H9 (cell line): Measurements from ENCODE around the gene HPCAL1. TPM values are rescaled to one million over a fixed set of nuclear protein-coding genes. Genes with fewer than 3 reads are reported as not detected.

Experiments used
- DNase-seq: peaks from one replicate; pipeline ENCODE4 v3.0.0-alpha.2; 2017
- H2AFZ ChIP-seq: one replicate; pipeline ENCODE4 v1.6.1; 2013; ENCODE audit warnings: mild to moderate bottlenecking, low read length, control low read depth, moderate library complexity
- H2AK5ac ChIP-seq: 2 replicates; pipeline ENCODE4 v1.6.1; 2013; ENCODE audit warnings: low read length, control low read depth, mixed read lengths; ENCODE audit not compliant: insufficient read length
- H2BK120ac ChIP-seq: one replicate; pipeline ENCODE4 v1.6.1; 2013; ENCODE audit warnings: low read depth, mild to moderate bottlenecking, low read length, control low read depth, inconsistent platforms; ENCODE audit not compliant: poor library complexity, severe bottlenecking
- H2BK12ac ChIP-seq: 2 replicates; pipeline ENCODE4 v1.6.1; 2013; ENCODE audit warnings: low read length, control low read depth, mixed read lengths, low read depth; ENCODE audit not compliant: insufficient read length
- H2BK15ac ChIP-seq: 2 replicates; pipeline ENCODE4 v1.6.1; 2013; ENCODE audit warnings: low read depth, low read length, control low read depth
- H2BK20ac ChIP-seq: one replicate; pipeline ENCODE4 v1.6.1; 2013; ENCODE audit warnings: low read depth, mild to moderate bottlenecking, low read length, control low read depth, inconsistent platforms; ENCODE audit not compliant: poor library complexity, severe bottlenecking
- H2BK5ac ChIP-seq: 2 replicates; pipeline ENCODE4 v1.6.1; 2013; ENCODE audit warnings: low read length, control low read depth, mixed read lengths; ENCODE audit not compliant: insufficient read length
- H3K14ac ChIP-seq: 2 replicates; pipeline ENCODE4 v1.6.1; 2013; ENCODE audit warnings: low read length, control low read depth; ENCODE audit not compliant: insufficient read depth
- H3K18ac ChIP-seq: 2 replicates; pipeline ENCODE4 v1.6.1; 2013; ENCODE audit warnings: low read depth, mild to moderate bottlenecking, mixed read lengths, low read length, control low read depth; ENCODE audit not compliant: insufficient read length
- H3K23ac ChIP-seq: 2 replicates; pipeline ENCODE4 v1.6.1; 2013; ENCODE audit warnings: low read length, control low read depth, mixed read lengths, low read depth; ENCODE audit not compliant: insufficient read length
- H3K23me2 ChIP-seq: 2 replicates; pipeline ENCODE4 v1.6.1; 2013; ENCODE audit warnings: low read depth, mild to moderate bottlenecking, mixed read lengths, low read length, control low read depth; ENCODE audit not compliant: insufficient read length, poor library complexity, severe bottlenecking
- H3K27ac ChIP-seq: 2 replicates; pipeline ENCODE4 v1.5.1; 2013; ENCODE audit warnings: low read length, control low read depth, mixed read lengths, low read depth; ENCODE audit not compliant: insufficient read length
- H3K27me3 ChIP-seq: 2 replicates; pipeline ENCODE4 v1.6.1; 2013; ENCODE audit warnings: low read length, control low read depth, inconsistent platforms; ENCODE audit not compliant: insufficient read depth
- H3K4ac ChIP-seq: 2 replicates; pipeline ENCODE4 v1.6.1; 2013; ENCODE audit warnings: low read depth, mild to moderate bottlenecking, control low read depth, inconsistent platforms, low read length, moderate library complexity
- H3K4me1 ChIP-seq: 2 replicates; pipeline ENCODE4 v1.6.1; 2013; ENCODE audit warnings: low read length, control low read depth, inconsistent platforms; ENCODE audit not compliant: insufficient read depth
- H3K4me2 ChIP-seq: 2 replicates; pipeline ENCODE4 v1.6.1; 2013; ENCODE audit warnings: low read length, control low read depth, mixed read lengths; ENCODE audit not compliant: insufficient read length, insufficient read depth
- H3K56ac ChIP-seq: 2 replicates; pipeline ENCODE4 v1.6.1; 2013; ENCODE audit warnings: low read depth, mild to moderate bottlenecking, mixed read lengths, low read length, control low read depth; ENCODE audit not compliant: insufficient read length
- H3K79me1 ChIP-seq: 2 replicates; pipeline ENCODE4 v1.6.1; 2013; ENCODE audit warnings: low read depth, mild to moderate bottlenecking, moderate library complexity, low read length, control low read depth, inconsistent platforms; ENCODE audit not compliant: insufficient read depth, poor library complexity, severe bottlenecking
- H3K79me2 ChIP-seq: 2 replicates; pipeline ENCODE4 v1.6.1; 2013; ENCODE audit warnings: low read length, control low read depth, inconsistent platforms; ENCODE audit not compliant: insufficient read depth
- H3K9ac ChIP-seq: 2 replicates; pipeline ENCODE4 v1.6.1; 2013; ENCODE audit warnings: low read length, control low read depth, mixed read lengths; ENCODE audit not compliant: insufficient read length; ENCODE audit errors: extremely low read depth
- H3K9me3 ChIP-seq: one replicate; pipeline ENCODE4 v1.6.1; 2013; ENCODE audit warnings: low read depth, low read length, inconsistent platforms; ENCODE audit not compliant: control insufficient read depth
- H3T11ph ChIP-seq: one replicate; pipeline ENCODE4 v1.6.1; 2013; ENCODE audit warnings: mild to moderate bottlenecking, low read length, control low read depth, inconsistent platforms
- H4K20me1 ChIP-seq: one replicate; pipeline ENCODE4 v1.6.1; 2013; ENCODE audit not compliant: control insufficient read depth, insufficient read length, insufficient read depth
- H4K5ac ChIP-seq: 2 replicates; pipeline ENCODE4 v1.6.1; 2013; ENCODE audit warnings: low read depth, mild to moderate bottlenecking, mixed read lengths, low read length, control low read depth; ENCODE audit not compliant: insufficient read length
- H4K8ac ChIP-seq: replicated peaks from 2 replicates; pipeline ENCODE4 v1.6.1; 2013; ENCODE audit warnings: low read length, control low read depth, mixed read lengths, low read depth; ENCODE audit not compliant: insufficient read length
- H4K91ac ChIP-seq: 2 replicates; pipeline ENCODE4 v1.6.1; 2013; ENCODE audit warnings: low read depth, mild to moderate bottlenecking, moderate library complexity, mixed read lengths, low read length, control low read depth; ENCODE audit not compliant: insufficient read length
- H3K27ac Mint-ChIP-seq, 3 experiments: 2 replicates in 2 of 3; 3 replicates in 1 of 3; pipeline ENCODE4 v1.8.0; 2020 to 2021; ENCODE audit warnings: mixed read lengths in 3 of 3, mild to moderate bottlenecking in 1 of 3, moderate library complexity in 1 of 3
- H3K27me3 Mint-ChIP-seq: 2 replicates; pipeline ENCODE4 v1.8.0; 2021; ENCODE audit warnings: low read depth, mild to moderate bottlenecking, moderate library complexity, mixed read lengths
- H3K36me3 Mint-ChIP-seq, 3 experiments: 2 replicates in 2 of 3; 3 replicates in 1 of 3; pipeline ENCODE4 v1.8.0; 2020 to 2021; ENCODE audit warnings: low read depth in 3 of 3, mixed read lengths in 3 of 3; ENCODE audit not compliant: insufficient read depth in 1 of 3
- H3K4me1 Mint-ChIP-seq, 2 experiments: 2 replicates each; pipeline ENCODE4 v1.8.0; 2020; ENCODE audit warnings: mixed read lengths in 2 of 2
- H3K4me3 Mint-ChIP-seq, 2 experiments: 2 replicates in 1 of 2; 3 replicates in 1 of 2; pipeline ENCODE4 v1.8.0; 2020 to 2021; ENCODE audit warnings: mild to moderate bottlenecking in 2 of 2, mixed read lengths in 2 of 2, moderate library complexity in 1 of 2
- H3K9me3 Mint-ChIP-seq, 2 experiments: 2 replicates in 1 of 2; 3 replicates in 1 of 2; pipeline ENCODE4 v1.8.0; 2020; ENCODE audit warnings: mild to moderate bottlenecking in 2 of 2, mixed read lengths in 2 of 2, moderate library complexity in 1 of 2
- WGBS: extraction: QIAGEN DNeasy Blood & Tissue Kit; methylation state at CpG from one replicate; pipeline ENCODE4 v1.1.7; 2013; ENCODE audit warnings: missing lambda C conversion rate, low lambda C conversion rate, mixed read lengths; ENCODE audit not compliant: insufficient read length; ENCODE audit errors: extremely low coverage; 5-methylcytosine and 5-hydroxymethylcytosine counted together
- total RNA-seq: library from RNA; stranded (reverse); gene quantifications from 2 replicates; pipeline ENCODE4 v1.2.1, GENCODE V29; 2021
- TF ChIP-seq, protein P1 (sequence below): fragments of 200-600 bp; sonication (generic); conservative IDR thresholded peaks from 3 replicates; pipeline ENCODE4 v1.8.0; 2021; ENCODE audit warnings: antibody characterized with exemption, mild to moderate bottlenecking

HPCAL1 gene
- total RNA-seq, 1 experiment from 2014 or later = 4.7 TPM

DNA sequence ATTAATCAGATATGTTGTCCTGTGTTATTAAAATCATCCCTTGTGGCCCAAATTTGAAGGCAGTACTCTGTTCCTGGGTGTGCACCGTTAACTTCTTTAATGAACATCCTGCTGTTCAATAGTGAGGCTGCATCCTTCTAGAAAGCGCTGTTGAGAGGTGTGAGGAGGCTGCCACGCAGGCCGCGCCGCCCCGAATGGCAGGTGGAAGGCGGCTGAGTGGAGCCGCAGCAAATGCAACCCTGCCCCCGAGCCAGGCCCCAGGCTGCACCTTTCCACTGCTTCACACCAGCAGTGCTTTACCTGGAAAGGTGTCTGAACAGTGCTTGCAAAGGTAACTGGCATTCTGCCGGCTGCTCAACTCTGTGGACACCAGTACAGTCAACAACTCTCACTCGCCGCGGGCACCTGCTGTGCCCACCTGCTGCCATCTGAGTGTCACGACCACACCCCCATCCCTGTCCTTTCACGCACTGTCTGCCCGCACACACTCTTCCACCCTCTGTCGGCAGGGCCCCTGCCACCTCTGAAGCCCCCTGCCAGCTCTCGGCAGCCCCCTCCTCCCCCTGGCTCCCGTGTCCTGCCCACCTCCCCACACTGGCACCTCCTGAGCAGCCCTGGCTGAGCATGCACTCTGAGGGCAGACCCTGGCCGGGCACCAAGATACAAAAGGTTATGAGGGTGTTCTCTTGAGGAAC lies 74.5 kb downstream of the HPCAL1 start:
- Histone ChIP-seq H2BK20ac (no peak overlapping the region), H3K56ac (no peak overlapping the region), H4K20me1 (no peaks in the 10 kb centered on the region), H3K27ac (no peak overlapping the region), H3K4me2 (no peak overlapping the region), H2AFZ (no peak overlapping the region), H3K79me2 (no peaks in the 10 kb centered on the region), H2BK12ac (no peak overlapping the region), H3K4ac (no peak overlapping the region), H4K8ac (no peak overlapping the region), H3K4me1 (peaks cover 16% of the 10 kb centered on the region; the same call in 1 of the 2 replicates), H2BK120ac (no peak overlapping the region), H3K9me3 (no peaks in the 10 kb centered on the region), H3K9ac (no peak overlapping the region), H3K79me1 (no peaks in the 10 kb centered on the region), H2BK5ac (no peak overlapping the region), H3K18ac (no peak overlapping the region), H3K27me3 (no peaks in the 10 kb centered on the region), H2BK15ac (no peak overlapping the region), H3T11ph (no peak overlapping the region), H4K5ac (no peak overlapping the region), H2AK5ac (no peak overlapping the region), H3K23me2 (no peaks in the 10 kb centered on the region), H3K23ac (no peak overlapping the region), H4K91ac (no peak overlapping the region), H3K14ac (no peak overlapping the region)
- TF ChIP-seq, protein P1, sequence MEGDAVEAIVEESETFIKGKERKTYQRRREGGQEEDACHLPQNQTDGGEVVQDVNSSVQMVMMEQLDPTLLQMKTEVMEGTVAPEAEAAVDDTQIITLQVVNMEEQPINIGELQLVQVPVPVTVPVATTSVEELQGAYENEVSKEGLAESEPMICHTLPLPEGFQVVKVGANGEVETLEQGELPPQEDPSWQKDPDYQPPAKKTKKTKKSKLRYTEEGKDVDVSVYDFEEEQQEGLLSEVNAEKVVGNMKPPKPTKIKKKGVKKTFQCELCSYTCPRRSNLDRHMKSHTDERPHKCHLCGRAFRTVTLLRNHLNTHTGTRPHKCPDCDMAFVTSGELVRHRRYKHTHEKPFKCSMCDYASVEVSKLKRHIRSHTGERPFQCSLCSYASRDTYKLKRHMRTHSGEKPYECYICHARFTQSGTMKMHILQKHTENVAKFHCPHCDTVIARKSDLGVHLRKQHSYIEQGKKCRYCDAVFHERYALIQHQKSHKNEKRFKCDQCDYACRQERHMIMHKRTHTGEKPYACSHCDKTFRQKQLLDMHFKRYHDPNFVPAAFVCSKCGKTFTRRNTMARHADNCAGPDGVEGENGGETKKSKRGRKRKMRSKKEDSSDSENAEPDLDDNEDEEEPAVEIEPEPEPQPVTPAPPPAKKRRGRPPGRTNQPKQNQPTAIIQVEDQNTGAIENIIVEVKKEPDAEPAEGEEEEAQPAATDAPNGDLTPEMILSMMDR = no peak
- H3K36me3 Mint-ChIP-seq = no peaks in the 10 kb centered on the region
- no peak overlapping the region for H3K4me3 Mint-ChIP-seq
- no CpG with 5 or more reads among the region's 21 CpGs for WGBS
- H3K4me1 Mint-ChIP-seq = peaks cover 29 to 44% of the 10 kb centered on the region in 2 experiments
- H3K27ac Mint-ChIP-seq = 0 out of 7 replicates have a peak overlapping the region, but pooled peaks of 1 of the 3 experiments have one; percentile 44
- no peaks in the 10 kb centered on the region for H3K27me3 Mint-ChIP-seq
- H3K9me3 Mint-ChIP-seq = no peaks in the 10 kb centered on the region; a peak in 1 of 5 replicates
- DNase-seq = no peak
